ENCODE measurements around the gene RUBCNL. TPM values are rescaled to one million over a fixed set of nuclear protein-coding genes. Genes with fewer than 3 reads are reported as not detected.

The RUBCNL gene
- total and polyA plus RNA-seq, 2 of the 8 experiments (the other 6 are each of a cell fraction or from before 2014, with no cell fraction given): 2.6 to 4.9 TPM

DNA sequence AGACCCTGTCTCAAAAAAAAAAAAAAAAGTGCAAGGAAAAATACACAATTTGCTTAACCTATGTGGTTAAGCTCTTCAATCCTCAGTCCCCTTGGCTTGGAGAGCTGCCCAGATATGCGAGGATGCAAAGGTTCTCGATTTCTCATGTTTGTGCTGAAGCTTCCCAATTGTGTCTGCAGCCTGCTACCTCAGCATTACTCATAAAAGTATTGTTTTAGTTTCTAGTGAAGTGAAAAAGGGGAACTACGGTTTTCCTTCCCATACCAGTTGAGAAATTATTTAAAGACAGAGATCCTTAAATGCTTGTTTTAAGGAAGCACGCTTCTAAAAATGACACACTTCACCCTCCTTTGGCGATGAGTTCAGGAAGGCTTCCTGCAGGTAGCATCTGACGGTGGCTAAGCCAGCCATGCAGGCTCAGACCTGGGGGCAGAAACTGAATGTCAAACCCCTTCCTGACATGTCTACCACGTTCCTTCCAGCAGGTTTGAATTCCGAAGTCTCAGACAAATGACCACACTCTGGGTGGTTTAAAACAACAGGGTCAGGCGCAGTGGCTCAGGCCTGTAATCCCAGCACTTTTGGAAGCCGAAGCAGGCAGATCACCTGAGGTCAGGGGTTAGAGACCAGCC, 47.9 kb downstream of the RUBCNL start:
- no peaks in the 10 kb centered on the region; the same call in 1 of the 2 replicates for H3K23me2 ChIP-seq (ENCODE audit: low read depth, low read length)
- WGBS, 2 experiments (ENCODE audit: extremely low coverage in 1 of 2, insufficient coverage in 1 of 2, insufficient read length in 1 of 2, insufficient replicate concordance in 2 of 2, low coverage in 1 of 2, low lambda C conversion rate in 2 of 2, missing lambda C conversion rate in 1 of 2): 78% methylated on average over 10 of the region's 10 CpGs; no CpG with 5 or more reads in 1 of the 2 experiments
- no peak overlapping the region for H3K14ac ChIP-seq (ENCODE audit: insufficient read length)
- H2BK20ac ChIP-seq (ENCODE audit: low read length): no peak overlapping the region
- H4K5ac ChIP-seq (ENCODE audit: insufficient read length, low read depth, low read length): no peak overlapping the region
- no peak overlapping the region for H2BK15ac ChIP-seq (ENCODE audit: low read length)
- no peaks in the 10 kb centered on the region for H3K79me1 ChIP-seq (ENCODE audit: low read depth, low read length)
- H2AK5ac ChIP-seq (ENCODE audit: low read depth, low read length): no peak overlapping the region
- H4K20me1 ChIP-seq (replicated peaks in 1 of 2; ENCODE audit: control insufficient read depth in 1 of 2, insufficient read depth in 2 of 2, low read length in 2 of 2): no peaks in the 10 kb centered on the region
- no peak overlapping the region for H3K4ac ChIP-seq (replicated peaks; ENCODE audit: insufficient read length, low read depth, low read length)
- FAIRE-seq: no peak
- H2BK120ac ChIP-seq (replicated peaks; ENCODE audit: low read depth, low read length): no peak overlapping the region
- ChIA-PET POLR2A (ENCODE audit: partially characterized antibody) (no interaction called here), CTCF (ENCODE audit: partially characterized antibody) (no interaction called here)
- no peak overlapping the region for H4K8ac ChIP-seq (ENCODE audit: extremely low read depth, insufficient read depth, low read length)
- no peaks in the 10 kb centered on the region for H3K4me1 ChIP-seq (replicated peaks in 1 of 4; ENCODE audit: control insufficient read depth in 3 of 4, insufficient read depth in 4 of 4, low read length in 3 of 4)
- H2AFZ ChIP-seq (ENCODE audit: low read length): no peak overlapping the region
- no peak overlapping the region for H2BK5ac ChIP-seq (ENCODE audit: low read depth, low read length)
- H3K36me3 ChIP-seq (ENCODE audit: control insufficient read depth in 2 of 4, insufficient read depth in 4 of 4, low read length in 3 of 4): no peaks in the 10 kb centered on the region
- no peak overlapping the region for H3K56ac ChIP-seq (replicated peaks; ENCODE audit: insufficient read length, low read depth, low read length)
- 0 out of 4 replicates have a peak, but pooled peaks cover 0 to 3% of the 10 kb centered on the region in 2 experiments for H3K9me3 ChIP-seq (ENCODE audit: insufficient read depth in 2 of 2, low read depth in 1 of 2, low read length in 1 of 2)
- H2BK12ac ChIP-seq (ENCODE audit: low read depth, low read length): no peak overlapping the region
- no peak for DNase-seq (ENCODE audit: low read depth in 1 of 2, low spot score in 2 of 2)
- no peak overlapping the region for H3K9ac ChIP-seq (replicated peaks in 1 of 4; ENCODE audit: extremely low read depth in 1 of 4, low read depth in 3 of 4, low read length in 3 of 4)
- no peak overlapping the region for H4K91ac ChIP-seq (replicated peaks; ENCODE audit: insufficient read length, low read length)
- H3K4me2 ChIP-seq (ENCODE audit: insufficient read depth in 1 of 2, low read depth in 2 of 2, low read length in 2 of 2): no peak overlapping the region
- H3K27ac ChIP-seq (ENCODE audit: low read depth, low read length): no peak overlapping the region
- no peak overlapping the region for H3K18ac ChIP-seq (ENCODE audit: extremely low read depth, low read length)
- H3K23ac ChIP-seq (ENCODE audit: insufficient read length): no peak overlapping the region
- H3K27me3 ChIP-seq (replicated peaks in 1 of 4; ENCODE audit: control insufficient read depth in 3 of 4, extremely low read depth in 1 of 4, insufficient read depth in 3 of 4, low read length in 3 of 4): no peaks in the 10 kb centered on the region
- H3K79me2 ChIP-seq (ENCODE audit: control insufficient read depth in 1 of 2, insufficient read depth in 2 of 2, low read length in 2 of 2): no peaks in the 10 kb centered on the region
- no peak overlapping the region for H3K4me3 ChIP-seq (ENCODE audit: extremely low read depth in 1 of 4, insufficient read depth in 2 of 4, low read depth in 3 of 4, low read length in 4 of 4)
- TF ChIP-seq SUZ12 (IDR thresholded peaks at IDR 0.05; ENCODE audit: low read length) (no peak), CBX8 (IDR thresholded peaks at IDR 0.05; ENCODE audit: borderline replicate concordance, low read depth, low read length) (no peak), BCL11A (IDR thresholded peaks at IDR 0.05; ENCODE audit: low read depth in 2 of 2, low read length in 2 of 2) (no peak), HDAC2 (IDR thresholded peaks at IDR 0.05; ENCODE audit: borderline replicate concordance in 1 of 2, low read depth in 2 of 2, low read length in 2 of 2) (no peak), CHD1 (IDR thresholded peaks at IDR 0.05; ENCODE audit: low read depth, low read length) (no peak), POU5F1 (IDR thresholded peaks at IDR 0.05; ENCODE audit: low read depth, low read length) (no peak)

Data from H1 (cell line).